ENCODE data around the gene EPHA1. TPM values are rescaled to one million over a fixed set of nuclear protein-coding genes. Genes with fewer than 3 reads are reported as not detected.

The EPHA1 gene
- total RNA-seq, 1 experiment from 2014 or later = 0.39 TPM

- Histone ChIP-seq H3K9me3 (ENCODE audit: control insufficient read depth, insufficient read depth, low read depth, low read length) (no peaks in the 10 kb centered on the region), H3K27ac (ENCODE audit: low read length) (peak overlapping the region; percentile 86), H3K36me3 (ENCODE audit: control insufficient read depth, insufficient read depth, low read length) (peaks cover 5% of the 10 kb centered on the region; the same call in 1 of the 2 replicates), H3K27me3 (ENCODE audit: control insufficient read depth, insufficient read depth, low read length) (no peaks in the 10 kb centered on the region), H3K4me1 (ENCODE audit: control insufficient read depth, insufficient read depth, low read length) (peaks cover 12% of the 10 kb centered on the region; the same call in 1 of the 2 replicates), H3K4me3 (ENCODE audit: low read depth in 2 of 2, low read length in 2 of 2) (peak overlapping the region; percentile 80 to 96)
- ChIA-PET CTCF (interaction anchor here (0.7 to 1.0 kb wide), 6 partner anchors 9 to 782 kb away, joined by 3 to 8 read pairs (median 6); no protein-coding TSS in a partner anchor), POLR2A (interaction anchor here (0.7 kb wide), 1 partner anchor 92 kb away, joined by 6 read pairs; no protein-coding TSS in a partner anchor)
- TF ChIP-seq SIN3A (IDR thresholded peaks at IDR 0.05; ENCODE audit: borderline replicate concordance, insufficient read depth, low read depth, low read length) (0 out of 2 replicates have a peak, but pooled peaks have one; percentile 31), REST (IDR thresholded peaks at IDR 0.05; ENCODE audit: insufficient read depth in 1 of 2, low read depth in 2 of 2, low read length in 1 of 2) (no peak), TCF7L2 (IDR thresholded peaks at IDR 0.05; ENCODE audit: low read depth, low read length) (no peak), CTCF (IDR thresholded peaks at IDR 0.05) (peak; percentile 96), POLR2AphosphoS5 (IDR thresholded peaks at IDR 0.05; ENCODE audit: low read depth, low read length) (peak; percentile 0; the same call in 1 of the 2 replicates)
- BruUV-seq (replicated peaks) = no TSS peak
- intact Hi-C loops (cut with micrococcal nuclease; ENCODE audit: unreplicated experiment) = no loop called here
- ATAC-seq (peak; percentile 76), DNase-seq (ENCODE audit: low read depth, low spot score) (peak; percentile 75)
- in situ Hi-C loops (cut with HindIII; ENCODE audit: low pct_unique_long_range_greater_than_20kb, low sequenced_read_pairs) = no loop called here
Measured at GRCh38 chr7:143380260-143380645, 28.4 kb downstream of the EPHA1 start.

GRCh38 chr7:143379611-143380259, 28.9 kb downstream of the EPHA1 start:
- no peaks in the 10 kb centered on the region for H3K9me3 ChIP-seq (ENCODE audit: control insufficient read depth, insufficient read depth, low read depth, low read length)
- TSS peak; percentile 93 for BruUV-seq (replicated peaks)
- H3K4me1 ChIP-seq (ENCODE audit: control insufficient read depth, insufficient read depth, low read length) = peaks cover 12% of the 10 kb centered on the region; the same call in 1 of the 2 replicates
- DNase-seq (ENCODE audit: low read depth, low spot score) = no peak
- ChIA-PET POLR2A (interaction anchor here (0.7 kb wide), 1 partner anchor 91 kb away, joined by 6 read pairs; no protein-coding TSS in a partner anchor), CTCF (interaction anchor here (0.7 to 1.0 kb wide), 6 partner anchors 8 to 782 kb away, joined by 3 to 8 read pairs (median 6); no protein-coding TSS in a partner anchor)
- peak overlapping the region; percentile 80 to 96 for H3K4me3 ChIP-seq (ENCODE audit: low read depth in 2 of 2, low read length in 2 of 2)
- no peak; the same call in 1 of the 2 replicates for ATAC-seq
- H3K27me3 ChIP-seq (ENCODE audit: control insufficient read depth, insufficient read depth, low read length) = no peaks in the 10 kb centered on the region
- TF ChIP-seq POLR2AphosphoS5 (IDR thresholded peaks at IDR 0.05; ENCODE audit: low read depth, low read length) (no peak), SIN3A (IDR thresholded peaks at IDR 0.05; ENCODE audit: borderline replicate concordance, insufficient read depth, low read depth, low read length) (no peak), CTCF (IDR thresholded peaks at IDR 0.05) (no peak), REST (IDR thresholded peaks at IDR 0.05; ENCODE audit: insufficient read depth in 1 of 2, low read depth in 2 of 2, low read length in 1 of 2) (no peak)
- in situ Hi-C loops (cut with HindIII; ENCODE audit: low pct_unique_long_range_greater_than_20kb, low sequenced_read_pairs) = no loop called here
- H3K27ac ChIP-seq (ENCODE audit: low read length) = peak overlapping the region; percentile 86
- H3K36me3 ChIP-seq (ENCODE audit: control insufficient read depth, insufficient read depth, low read length) = peaks cover 5% of the 10 kb centered on the region; the same call in 1 of the 2 replicates
- intact Hi-C loops (cut with micrococcal nuclease; ENCODE audit: unreplicated experiment) = no loop called here

Data from Panc1 (cell line).